Measurements from ENCODE around the gene SLC38A2.

Gene SLC38A2

GRCh38 chr12:46396826-46397225, 24.3 kb upstream of the SLC38A2 start:
- no peaks in the 10 kb centered on the region for H3K9me3 ChIP-seq (ENCODE audit: control insufficient read depth, low read length)
- H3K4me1 ChIP-seq (ENCODE audit: control insufficient read depth, insufficient read depth, low read length, poor library complexity, severe bottlenecking): no peaks in the 10 kb centered on the region
- H3K36me3 ChIP-seq (ENCODE audit: control insufficient read depth, insufficient read depth, low read length): no peaks in the 10 kb centered on the region
- H3K27me3 ChIP-seq (replicated peaks; ENCODE audit: control insufficient read depth, insufficient read depth, low read length, poor library complexity, severe bottlenecking): no peaks in the 10 kb centered on the region
- no peak for DNase-seq
- no peak overlapping the region for H3K27ac ChIP-seq (ENCODE audit: insufficient read depth, low read length, poor library complexity, severe bottlenecking)
- H3K4me3 ChIP-seq (ENCODE audit: insufficient read depth, low read depth, low read length, poor library complexity, severe bottlenecking): no peak overlapping the region

GRCh38 chr12:46395388-46395787, 22.8 kb upstream of the SLC38A2 start:
- H3K36me3 ChIP-seq (ENCODE audit: control insufficient read depth, insufficient read depth, low read length): no peaks in the 10 kb centered on the region
- H3K27me3 ChIP-seq (replicated peaks; ENCODE audit: control insufficient read depth, insufficient read depth, low read length, poor library complexity, severe bottlenecking): no peaks in the 10 kb centered on the region
- no peaks in the 10 kb centered on the region for H3K4me1 ChIP-seq (ENCODE audit: control insufficient read depth, insufficient read depth, low read length, poor library complexity, severe bottlenecking)
- no peaks in the 10 kb centered on the region for H3K9me3 ChIP-seq (ENCODE audit: control insufficient read depth, low read length)
- DNase-seq: no peak
- H3K4me3 ChIP-seq (ENCODE audit: insufficient read depth, low read depth, low read length, poor library complexity, severe bottlenecking): no peak overlapping the region
- no peak overlapping the region for H3K27ac ChIP-seq (ENCODE audit: insufficient read depth, low read length, poor library complexity, severe bottlenecking)

DNA sequence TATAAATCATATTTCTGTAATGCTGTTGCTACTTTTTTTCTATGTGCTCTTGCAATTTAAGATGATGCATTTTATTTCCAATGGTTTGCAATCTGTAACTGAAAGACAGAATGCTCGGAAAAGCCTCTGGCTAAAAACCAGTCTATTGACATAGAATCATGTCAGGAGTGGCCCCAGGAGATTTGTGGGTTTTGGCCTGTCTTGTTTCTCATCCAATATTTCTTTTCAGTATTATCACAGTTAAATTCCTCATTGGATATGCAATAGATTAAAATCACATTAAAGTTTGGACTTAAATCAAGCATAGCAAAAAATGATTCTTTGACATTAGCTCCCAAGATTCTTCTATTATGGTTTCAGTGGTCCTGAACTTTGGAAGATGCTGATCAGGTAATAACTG, 19.1 kb upstream of the SLC38A2 start:
- no peaks in the 10 kb centered on the region for H3K4me1 ChIP-seq (ENCODE audit: control insufficient read depth, insufficient read depth, low read length, poor library complexity, severe bottlenecking)
- H3K9me3 ChIP-seq (ENCODE audit: control insufficient read depth, low read length): no peaks in the 10 kb centered on the region
- H3K36me3 ChIP-seq (ENCODE audit: control insufficient read depth, insufficient read depth, low read length): no peaks in the 10 kb centered on the region
- no peak overlapping the region for H3K27ac ChIP-seq (ENCODE audit: insufficient read depth, low read length, poor library complexity, severe bottlenecking)
- no peak for DNase-seq
- no peaks in the 10 kb centered on the region for H3K27me3 ChIP-seq (replicated peaks; ENCODE audit: control insufficient read depth, insufficient read depth, low read length, poor library complexity, severe bottlenecking)
- no peak overlapping the region for H3K4me3 ChIP-seq (ENCODE audit: insufficient read depth, low read depth, low read length, poor library complexity, severe bottlenecking)

- no peaks in the 10 kb centered on the region for H3K9me3 ChIP-seq (ENCODE audit: control insufficient read depth, low read length)
- no peaks in the 10 kb centered on the region for H3K27me3 ChIP-seq (replicated peaks; ENCODE audit: control insufficient read depth, insufficient read depth, low read length, poor library complexity, severe bottlenecking)
- H3K27ac ChIP-seq (ENCODE audit: insufficient read depth, low read length, poor library complexity, severe bottlenecking): no peak overlapping the region
- H3K4me3 ChIP-seq (ENCODE audit: insufficient read depth, low read depth, low read length, poor library complexity, severe bottlenecking): no peak overlapping the region
- no peak for DNase-seq
- no peaks in the 10 kb centered on the region for H3K36me3 ChIP-seq (ENCODE audit: control insufficient read depth, insufficient read depth, low read length)
- H3K4me1 ChIP-seq (ENCODE audit: control insufficient read depth, insufficient read depth, low read length, poor library complexity, severe bottlenecking): no peaks in the 10 kb centered on the region
Observed at GRCh38 chr12:46390881-46391280, 18.3 kb upstream of the SLC38A2 start.

DNA sequence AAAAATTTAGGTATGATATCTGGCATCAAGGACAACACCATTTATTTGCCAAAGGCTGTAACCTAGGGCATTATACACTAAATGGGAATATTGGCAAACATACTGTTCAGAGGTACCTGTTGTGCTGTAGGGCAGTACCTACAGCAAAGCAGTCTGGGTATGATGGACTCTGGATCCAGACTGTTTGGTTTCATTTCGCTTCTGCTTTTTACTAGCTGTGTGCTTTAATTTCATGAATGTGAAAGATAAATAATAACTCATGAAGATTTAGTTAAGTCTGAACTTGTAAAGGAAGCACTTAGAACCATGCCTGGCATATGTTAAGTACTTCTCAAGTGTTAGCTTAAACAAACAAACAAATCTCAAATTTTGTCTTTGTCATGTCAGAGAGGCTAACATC, 17.7 kb upstream of the SLC38A2 start:
- Histone ChIP-seq H3K27ac (ENCODE audit: insufficient read depth, low read length, poor library complexity, severe bottlenecking) (no peak overlapping the region), H3K9me3 (ENCODE audit: control insufficient read depth, low read length) (no peaks in the 10 kb centered on the region), H3K4me1 (ENCODE audit: control insufficient read depth, insufficient read depth, low read length, poor library complexity, severe bottlenecking) (no peaks in the 10 kb centered on the region), H3K27me3 (replicated peaks; ENCODE audit: control insufficient read depth, insufficient read depth, low read length, poor library complexity, severe bottlenecking) (no peaks in the 10 kb centered on the region), H3K4me3 (ENCODE audit: insufficient read depth, low read depth, low read length, poor library complexity, severe bottlenecking) (no peak overlapping the region), H3K36me3 (ENCODE audit: control insufficient read depth, insufficient read depth, low read length) (no peaks in the 10 kb centered on the region)
- no peak for DNase-seq

- no peak overlapping the region for H3K27ac ChIP-seq (ENCODE audit: insufficient read depth, low read length, poor library complexity, severe bottlenecking)
- peaks cover 4% of the 10 kb centered on the region for H3K4me1 ChIP-seq (ENCODE audit: control insufficient read depth, insufficient read depth, low read length, poor library complexity, severe bottlenecking)
- no peak overlapping the region for H3K4me3 ChIP-seq (ENCODE audit: insufficient read depth, low read depth, low read length, poor library complexity, severe bottlenecking)
Observed at GRCh38 chr12:46389031-46389616, 16.6 kb upstream of the SLC38A2 start.

GRCh38 chr12:46388427-46389021, 16.0 kb upstream of the SLC38A2 start:
- no peak overlapping the region for H3K4me3 ChIP-seq (ENCODE audit: insufficient read depth, low read depth, low read length, poor library complexity, severe bottlenecking)
- no peaks in the 10 kb centered on the region for H3K27me3 ChIP-seq (replicated peaks; ENCODE audit: control insufficient read depth, insufficient read depth, low read length, poor library complexity, severe bottlenecking)
- no peaks in the 10 kb centered on the region for H3K9me3 ChIP-seq (ENCODE audit: control insufficient read depth, low read length)
- no peak overlapping the region for H3K27ac ChIP-seq (ENCODE audit: insufficient read depth, low read length, poor library complexity, severe bottlenecking)
- DNase-seq: no peak
- no peaks in the 10 kb centered on the region for H3K36me3 ChIP-seq (ENCODE audit: control insufficient read depth, insufficient read depth, low read length)
- peaks cover 4% of the 10 kb centered on the region for H3K4me1 ChIP-seq (ENCODE audit: control insufficient read depth, insufficient read depth, low read length, poor library complexity, severe bottlenecking)

More at GRCh38 chr12:46389031-46389616, 16.6 kb upstream of the SLC38A2 start:
- Histone ChIP-seq H3K9me3 (ENCODE audit: control insufficient read depth, low read length) (no peaks in the 10 kb centered on the region), H3K27me3 (replicated peaks; ENCODE audit: control insufficient read depth, insufficient read depth, low read length, poor library complexity, severe bottlenecking) (no peaks in the 10 kb centered on the region), H3K36me3 (ENCODE audit: control insufficient read depth, insufficient read depth, low read length) (no peaks in the 10 kb centered on the region)
- DNase-seq: no peak

DNA sequence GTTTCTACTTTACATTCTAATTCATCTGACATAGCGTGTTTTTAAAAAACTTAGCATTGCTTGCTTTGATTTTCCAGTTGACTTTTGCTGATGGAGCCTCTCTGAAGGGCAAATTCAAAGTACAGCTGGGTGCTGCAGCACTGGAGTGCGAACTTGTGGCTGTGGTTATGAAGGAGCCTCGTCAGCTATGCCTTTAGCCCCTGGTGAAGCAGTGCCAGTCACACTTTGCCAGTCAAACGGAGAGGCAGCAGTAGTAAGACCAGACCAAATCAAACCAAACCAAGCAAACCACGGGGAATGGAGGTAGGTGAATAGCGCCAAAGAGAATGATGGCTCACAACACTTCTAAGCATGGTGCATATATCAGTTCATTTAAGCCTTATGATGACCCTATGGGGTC, 15.1 kb upstream of the SLC38A2 start:
- Histone ChIP-seq H3K4me3 (ENCODE audit: insufficient read depth, low read depth, low read length, poor library complexity, severe bottlenecking) (no peak overlapping the region), H3K36me3 (ENCODE audit: control insufficient read depth, insufficient read depth, low read length) (no peaks in the 10 kb centered on the region), H3K4me1 (ENCODE audit: control insufficient read depth, insufficient read depth, low read length, poor library complexity, severe bottlenecking) (peaks cover 7% of the 10 kb centered on the region), H3K27ac (ENCODE audit: insufficient read depth, low read length, poor library complexity, severe bottlenecking) (no peak overlapping the region), H3K27me3 (replicated peaks; ENCODE audit: control insufficient read depth, insufficient read depth, low read length, poor library complexity, severe bottlenecking) (no peaks in the 10 kb centered on the region), H3K9me3 (ENCODE audit: control insufficient read depth, low read length) (no peaks in the 10 kb centered on the region)
- no peak for DNase-seq

GRCh38 chr12:46386877-46387629, 14.5 kb upstream of the SLC38A2 start:
- no peaks in the 10 kb centered on the region for H3K27me3 ChIP-seq (replicated peaks; ENCODE audit: control insufficient read depth, insufficient read depth, low read length, poor library complexity, severe bottlenecking)
- H3K36me3 ChIP-seq (ENCODE audit: control insufficient read depth, insufficient read depth, low read length): no peaks in the 10 kb centered on the region
- no peaks in the 10 kb centered on the region for H3K9me3 ChIP-seq (ENCODE audit: control insufficient read depth, low read length)
- no peak overlapping the region for H3K27ac ChIP-seq (ENCODE audit: insufficient read depth, low read length, poor library complexity, severe bottlenecking)
- DNase-seq: no peak
- H3K4me3 ChIP-seq (ENCODE audit: insufficient read depth, low read depth, low read length, poor library complexity, severe bottlenecking): no peak overlapping the region
- peaks cover 7% of the 10 kb centered on the region for H3K4me1 ChIP-seq (ENCODE audit: control insufficient read depth, insufficient read depth, low read length, poor library complexity, severe bottlenecking)

DNA sequence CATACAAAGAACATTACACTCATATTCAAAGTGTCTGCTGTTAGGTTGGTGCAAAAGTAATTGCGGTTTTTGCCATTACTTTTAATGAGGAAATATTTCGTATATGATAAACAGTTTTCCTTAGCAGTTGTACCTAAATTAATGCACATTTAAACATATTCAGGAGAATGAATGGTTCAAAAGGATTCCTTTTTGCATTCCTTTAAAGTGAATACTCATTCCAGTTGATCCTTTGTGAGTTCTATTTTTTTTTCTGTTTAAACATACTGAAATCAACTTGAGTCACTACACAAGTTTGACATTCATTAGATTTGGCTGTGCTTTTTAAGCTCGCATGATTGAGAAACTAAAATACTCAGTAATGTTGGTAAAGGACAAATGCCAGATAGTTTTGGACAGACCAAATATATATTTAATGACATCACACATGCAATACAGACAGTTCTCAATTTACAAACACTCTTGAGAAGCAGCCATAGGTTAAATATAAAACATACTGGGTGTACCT, 13.8 kb upstream of the SLC38A2 start:
- H3K9me3 ChIP-seq (ENCODE audit: control insufficient read depth, low read length): no peaks in the 10 kb centered on the region
- H3K27ac ChIP-seq (ENCODE audit: insufficient read depth, low read length, poor library complexity, severe bottlenecking): no peak overlapping the region
- H3K27me3 ChIP-seq (replicated peaks; ENCODE audit: control insufficient read depth, insufficient read depth, low read length, poor library complexity, severe bottlenecking): no peaks in the 10 kb centered on the region
- H3K4me1 ChIP-seq (ENCODE audit: control insufficient read depth, insufficient read depth, low read length, poor library complexity, severe bottlenecking): peaks cover 7% of the 10 kb centered on the region
- no peak for DNase-seq
- no peaks in the 10 kb centered on the region for H3K36me3 ChIP-seq (ENCODE audit: control insufficient read depth, insufficient read depth, low read length)
- H3K4me3 ChIP-seq (ENCODE audit: insufficient read depth, low read depth, low read length, poor library complexity, severe bottlenecking): no peak overlapping the region
